ENCODE data around the gene SSBP4.
"Not testable (repeated sequence)": the region's sequence is repeated elsewhere in the genome, so short reads cannot be mapped to it uniquely, and the experiment has no call there.

Gene SSBP4

GRCh38 chr19:18396471-18397241 is 22.5 kb upstream of the SSBP4 start:
- DNase-seq: no peak

GRCh38 chr19:18397242-18398202 is 21.7 kb upstream of the SSBP4 start, which contains the start of gene LRRC25:
TSS of gene LRRC25 (minus strand) at chr19:18397622. CDS start at chr19:18396963, 659 bp downstream.
- peak; percentile 66 for DNase-seq

GRCh38 chr19:18399008-18399407 is 20.2 kb upstream of the SSBP4 start:
- no peak for DNase-seq

GRCh38 chr19:18401580-18402112 is 17.6 kb upstream of the SSBP4 start:
- peak; percentile 94 for DNase-seq

- DNase-seq: not testable (repeated sequence)
These were observed 16.5 kb upstream of the SSBP4 start for GRCh38 chr19:18402455-18403248.

- not testable (repeated sequence) for DNase-seq
These were observed 13.4 kb upstream of the SSBP4 start for GRCh38 chr19:18405754-18406153.

- DNase-seq: no peak
These were observed 12.4 kb upstream of the SSBP4 start for GRCh38 chr19:18406749-18407148.

GRCh38 chr19:18408053-18408476 is 11.1 kb upstream of the SSBP4 start:
- no peak for DNase-seq

GRCh38 chr19:18412610-18413239 is 6.5 kb upstream of the SSBP4 start:
- no peak for DNase-seq

- DNase-seq: no peak
These were observed 4.6 kb upstream of the SSBP4 start for GRCh38 chr19:18414504-18415177.

GRCh38 chr19:18415178-18415867 is 3.9 kb upstream of the SSBP4 start:
- no peak for DNase-seq

GRCh38 chr19:18416778-18417249 is 2.4 kb upstream of the SSBP4 start:
- no peak for DNase-seq

- no peak for DNase-seq
These were observed 1.8 kb upstream of the SSBP4 start for GRCh38 chr19:18417250-18418028.

- no peak for DNase-seq
These were observed 1.1 kb upstream of the SSBP4 start for GRCh38 chr19:18418029-18418482.

- no peak for DNase-seq
These were observed 559 bp upstream of the SSBP4 start for GRCh38 chr19:18418483-18419194.

- DNase-seq: no peak
These were observed 682 bp downstream of the SSBP4 start for GRCh38 chr19:18419699-18420460.

GRCh38 chr19:18420930-18421329 is 1.7 kb downstream of the SSBP4 start:
- DNase-seq: no peak

GRCh38 chr19:18421371-18421959 is 2.3 kb downstream of the SSBP4 start:
- no peak for DNase-seq

Data from SIG-M5 (cell line).